ENCODE measurements around the gene TMEM270.

Gene TMEM270

DNA sequence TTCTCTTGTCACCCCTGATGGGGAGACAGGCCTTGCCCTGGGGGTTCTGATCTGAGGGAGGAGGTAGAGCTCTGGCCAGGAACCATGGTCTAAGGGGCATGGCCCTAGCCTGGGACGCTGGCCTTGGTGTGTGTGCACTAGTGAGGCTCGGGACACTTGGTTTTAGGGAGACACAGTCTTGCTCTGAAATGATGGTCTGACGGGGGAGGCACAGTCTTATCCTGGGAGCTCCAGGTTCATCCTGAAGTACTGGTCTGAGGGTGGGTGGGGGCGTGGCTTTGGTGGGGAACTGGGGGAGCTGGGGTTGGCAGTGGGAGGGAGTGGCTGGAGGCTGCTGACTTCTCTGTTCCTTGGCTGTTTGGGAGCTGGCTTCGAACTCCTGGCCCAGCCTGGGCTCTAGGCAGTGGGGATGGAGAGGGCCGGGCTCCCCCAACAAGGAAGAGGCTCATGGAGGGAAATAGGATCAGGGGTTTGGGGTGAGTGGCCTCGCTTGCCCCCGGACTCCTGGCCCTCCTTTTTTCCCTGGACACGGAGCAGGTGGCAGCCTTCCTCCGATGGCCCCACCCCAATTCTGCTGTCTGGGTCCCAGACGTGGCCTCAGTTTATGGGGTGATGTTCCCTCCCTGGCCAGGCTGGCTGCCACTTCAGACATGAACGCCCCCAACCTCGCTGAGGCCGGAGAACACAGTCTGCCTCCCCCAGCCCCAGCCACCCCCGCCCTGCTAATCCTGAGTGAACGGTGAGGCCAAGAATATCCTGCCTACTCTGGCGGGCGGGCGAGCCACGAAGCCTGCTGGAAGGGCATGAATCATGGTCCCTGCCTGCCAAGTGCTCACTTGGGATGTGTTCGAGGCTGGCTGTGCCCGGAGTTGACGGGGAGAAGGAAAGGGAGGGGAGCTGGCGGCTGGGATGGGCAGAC lies 43.5 kb downstream of the TMEM270 start:
- DNase-seq (ENCODE audit: low read depth in 2 of 3, low spot score in 2 of 3), result no peak

DNA sequence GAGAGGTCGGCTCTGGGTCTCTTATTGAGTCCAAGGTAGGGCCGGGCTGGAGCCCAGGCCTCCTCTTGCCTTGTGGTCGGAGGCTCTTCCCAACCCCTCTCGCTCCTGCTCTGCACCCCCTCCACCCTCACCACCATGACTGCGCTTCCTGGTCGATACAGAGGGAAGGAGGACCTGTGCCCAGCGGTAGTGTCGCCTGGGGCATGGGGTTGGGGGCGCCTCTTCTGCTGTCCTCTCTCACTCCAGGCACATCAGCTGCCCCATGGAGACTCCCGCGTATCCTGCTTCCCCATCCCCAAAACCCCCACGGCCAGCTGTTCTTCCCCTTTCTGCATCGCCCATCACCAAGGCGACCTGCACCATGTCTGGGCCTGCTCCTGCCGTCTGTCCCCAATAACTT lies 44.4 kb downstream of the TMEM270 start:
- no peak for DNase-seq (ENCODE audit: low read depth in 2 of 3, low spot score in 2 of 3)

DNA sequence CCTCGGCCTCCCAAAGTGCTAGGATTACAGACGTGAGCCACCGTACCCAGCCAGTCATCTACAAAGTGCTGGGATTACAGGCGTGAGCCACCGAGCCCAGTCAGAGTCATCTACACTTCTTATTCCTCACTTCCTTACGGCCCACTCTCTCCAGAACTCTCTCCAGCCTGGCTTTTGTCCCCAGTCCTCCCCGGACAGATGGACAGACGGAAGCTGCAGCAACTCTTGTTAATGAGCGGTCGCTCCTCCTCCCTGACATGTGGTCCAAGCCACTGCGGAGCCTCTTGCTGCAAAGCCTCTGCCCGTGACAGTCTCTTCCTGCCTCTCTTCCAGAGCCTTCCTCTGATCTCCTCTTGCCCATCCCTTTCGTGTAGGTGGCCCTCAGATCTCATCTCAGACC lies 45.9 kb downstream of the TMEM270 start:
- DNase-seq (ENCODE audit: low read depth in 2 of 3, low spot score in 2 of 3), result no peak

DNA sequence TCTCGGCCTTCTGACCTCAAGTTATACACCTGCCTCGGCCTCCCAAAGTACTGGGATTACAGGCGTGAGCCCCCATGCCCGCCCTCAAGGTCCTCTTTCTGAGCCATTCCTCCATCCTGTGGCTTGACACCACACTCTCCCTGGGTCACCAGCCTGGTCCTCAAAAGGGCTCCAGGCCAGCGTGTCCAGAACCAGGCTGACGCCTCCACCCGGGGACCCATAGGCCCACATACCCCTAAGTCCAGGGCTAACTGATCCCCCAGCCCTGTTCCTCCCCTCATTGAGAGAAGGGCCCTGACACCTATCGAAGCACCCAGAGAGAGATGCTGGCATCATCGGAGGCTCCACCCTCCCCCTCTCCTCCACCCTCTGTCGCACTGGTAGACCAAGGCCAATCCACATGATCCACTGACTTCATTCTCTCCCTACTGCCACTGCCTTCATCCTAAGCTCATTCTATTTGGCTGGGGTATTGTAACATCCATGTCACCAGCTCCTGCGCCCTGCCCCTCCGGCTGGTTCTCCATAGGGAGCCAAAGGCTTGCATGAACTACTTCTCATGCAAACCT lies 46.7 kb downstream of the TMEM270 start:
- DNase-seq (ENCODE audit: low read depth in 2 of 3, low spot score in 2 of 3), result no peak

DNA sequence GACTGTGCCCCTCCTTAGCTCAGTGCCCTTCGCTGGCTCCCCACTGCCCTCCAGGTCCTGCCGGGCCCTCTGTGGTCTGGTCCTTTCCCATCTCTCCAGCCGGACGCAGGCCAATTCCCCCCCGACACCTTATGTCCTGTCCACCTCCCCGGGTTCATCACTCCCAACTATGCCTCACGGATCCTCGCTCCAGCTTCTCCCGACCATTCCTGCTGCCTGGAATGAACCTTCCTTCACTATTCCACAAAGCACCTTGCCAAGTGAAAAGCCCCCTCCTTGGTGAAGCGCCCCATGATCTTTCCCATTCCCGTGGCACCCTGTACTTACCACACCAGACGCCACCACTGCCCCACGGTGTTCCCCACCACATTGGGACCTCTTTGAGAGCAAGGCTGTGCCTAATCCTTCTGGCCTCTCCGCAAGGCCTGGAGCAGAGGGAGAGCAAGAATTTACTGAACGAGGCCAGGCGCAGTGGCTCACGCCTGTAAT lies 47.2 kb downstream of the TMEM270 start:
- DNase-seq (ENCODE audit: low read depth in 2 of 3, low spot score in 2 of 3), result no peak

DNA sequence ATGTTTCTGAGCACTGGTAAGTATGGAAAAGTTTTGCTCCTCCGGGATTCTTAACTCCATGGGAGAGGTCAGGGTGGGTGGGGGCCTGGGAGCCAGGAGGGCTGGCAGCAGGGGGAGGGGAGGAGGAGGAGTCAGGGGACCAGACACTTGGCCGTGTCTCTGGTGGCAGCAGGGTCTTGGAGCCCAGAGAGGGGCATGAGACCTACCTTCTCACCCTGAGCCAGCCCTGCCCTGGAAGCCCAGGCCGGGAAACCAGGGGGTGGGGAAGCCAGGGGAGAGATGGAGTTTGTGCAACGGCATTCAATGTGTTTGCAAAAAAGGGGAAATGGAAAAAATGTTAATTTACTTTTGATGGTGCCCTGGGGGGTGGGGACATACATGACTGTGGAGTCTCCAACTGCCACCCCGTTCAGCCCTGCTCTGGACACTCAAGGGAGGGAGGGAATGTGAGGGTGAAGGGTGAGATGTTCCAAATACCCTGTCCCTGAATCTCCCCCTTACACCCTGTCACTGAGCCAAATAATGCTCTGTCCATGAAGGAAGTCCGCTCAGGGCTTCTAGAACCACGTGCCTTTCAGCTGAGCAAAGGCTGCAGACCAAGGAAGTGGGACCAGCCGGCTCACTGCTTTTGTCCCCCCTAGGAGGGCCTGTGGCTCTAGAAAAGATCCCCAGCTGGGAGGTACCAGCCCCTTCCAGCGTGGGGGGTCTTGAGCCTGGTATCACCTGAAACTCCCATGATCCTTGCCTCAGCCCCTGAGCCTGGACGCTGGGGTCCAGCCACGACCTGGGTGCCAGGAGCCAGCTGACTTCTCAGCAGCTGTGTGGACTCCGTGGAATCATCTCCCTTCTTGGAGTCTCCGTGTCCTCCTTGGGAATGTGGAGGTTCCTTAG lies 48.3 kb downstream of the TMEM270 start:
- DNase-seq (ENCODE audit: low read depth in 2 of 3, low spot score in 2 of 3), result no peak

DNA sequence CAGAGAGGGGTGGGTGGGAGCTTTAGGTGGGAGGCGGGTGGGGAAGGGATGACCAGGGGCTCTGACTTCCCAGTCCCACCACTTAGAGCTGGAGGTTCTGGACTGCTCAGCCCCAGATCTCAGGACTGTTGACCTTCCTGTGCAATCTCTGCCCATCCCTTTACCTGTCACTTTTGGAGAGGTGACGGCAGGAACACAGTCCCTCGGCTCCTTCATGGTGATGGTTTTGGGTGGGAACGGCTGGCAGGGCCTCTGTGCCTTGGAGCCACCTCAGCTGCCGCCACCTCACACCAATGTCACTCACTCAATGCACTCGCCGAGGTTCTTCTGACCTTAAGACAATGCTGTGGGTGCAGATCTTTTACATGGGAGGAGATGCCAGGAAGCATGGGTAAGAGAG lies 49.0 kb downstream of the TMEM270 start:
- DNase-seq (ENCODE audit: low read depth in 2 of 3, low spot score in 2 of 3), result no peak

DNA sequence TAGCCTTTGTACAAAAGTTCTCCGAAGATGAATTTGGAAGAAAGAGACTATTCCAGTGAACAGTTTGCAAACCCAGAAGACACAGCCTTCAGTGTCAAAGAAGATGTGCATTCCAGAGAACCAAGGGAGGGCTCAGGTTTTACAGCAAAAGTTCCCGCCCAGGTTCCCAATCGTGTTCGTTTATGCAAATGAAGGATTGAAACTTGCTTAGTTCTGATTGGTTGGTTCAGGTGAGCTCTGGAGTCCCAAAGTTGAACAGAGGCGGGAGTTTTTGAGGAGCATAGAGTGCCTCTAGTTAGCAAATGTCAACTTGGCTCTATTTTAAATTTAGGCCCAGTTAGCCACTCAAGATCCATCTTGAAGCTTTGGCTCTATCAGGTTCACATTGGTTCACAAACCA lies 51.3 kb downstream of the TMEM270 start:
- no peak for DNase-seq (ENCODE audit: low read depth in 2 of 3, low spot score in 2 of 3)
